ENCODE data around the gene NFIL3.
"Not testable (repeated sequence)": the region's sequence is repeated elsewhere in the genome, so short reads cannot be mapped to it uniquely, and the experiment has no call there.

The NFIL3 gene

DNA sequence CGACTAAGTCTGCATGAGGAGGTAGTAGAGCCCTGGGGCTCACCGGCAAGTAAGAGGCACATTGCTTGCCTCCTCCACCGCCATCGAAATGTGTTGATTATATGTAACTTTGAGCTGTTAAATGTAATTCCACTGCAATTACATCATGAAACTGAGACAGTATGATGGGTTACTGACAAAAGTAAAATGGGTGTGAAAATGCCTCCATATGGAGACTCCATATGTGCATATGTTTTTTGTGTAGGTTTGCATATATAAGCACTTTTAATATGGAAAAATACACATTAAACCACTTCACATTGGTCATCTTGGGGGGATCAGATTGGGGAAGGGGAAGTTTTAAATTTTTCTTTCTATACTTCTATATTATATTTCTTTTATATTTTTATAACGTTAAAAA, 29.8 kb downstream of the NFIL3 start:
- DNase-seq: no peak

DNA sequence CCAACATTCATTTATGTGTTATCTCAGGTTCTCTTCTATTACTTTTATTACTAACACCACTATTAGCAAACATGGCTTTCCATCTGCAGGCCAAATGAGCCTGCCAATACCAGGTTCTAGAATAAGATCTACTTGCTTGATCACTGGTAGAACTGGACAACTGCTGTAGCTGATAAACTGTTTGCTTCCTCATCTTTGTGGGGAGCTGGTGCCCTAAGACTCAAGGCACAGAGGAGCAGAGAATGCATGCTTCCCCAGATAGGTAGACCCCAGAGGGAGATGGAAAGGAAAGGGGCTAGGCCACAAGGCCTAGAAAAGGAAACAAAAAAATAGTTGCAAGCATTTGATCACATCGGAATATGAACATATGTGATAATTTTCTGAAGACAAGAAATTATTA, 31.2 kb downstream of the NFIL3 start:
- no peak for DNase-seq

DNA sequence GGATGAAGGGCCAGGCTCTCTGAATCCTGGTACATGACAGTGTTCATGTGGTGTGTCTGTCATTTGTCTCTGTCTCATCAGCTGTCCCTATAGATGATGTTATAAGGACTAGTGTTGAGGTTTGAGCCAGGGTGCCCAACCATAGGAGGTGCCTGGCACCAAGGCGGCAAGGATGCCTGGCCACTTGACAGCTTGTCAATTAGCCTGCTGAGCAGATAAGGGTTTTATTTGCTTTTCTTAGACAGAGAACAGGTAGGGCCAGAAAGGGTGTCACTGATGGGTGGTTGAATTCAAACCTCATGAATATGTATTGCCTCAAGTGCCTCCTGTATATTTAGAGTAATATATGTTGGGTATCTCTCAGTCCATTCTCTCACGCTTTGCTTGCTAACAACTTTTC, 31.8 kb downstream of the NFIL3 start:
- no peak for DNase-seq

DNA sequence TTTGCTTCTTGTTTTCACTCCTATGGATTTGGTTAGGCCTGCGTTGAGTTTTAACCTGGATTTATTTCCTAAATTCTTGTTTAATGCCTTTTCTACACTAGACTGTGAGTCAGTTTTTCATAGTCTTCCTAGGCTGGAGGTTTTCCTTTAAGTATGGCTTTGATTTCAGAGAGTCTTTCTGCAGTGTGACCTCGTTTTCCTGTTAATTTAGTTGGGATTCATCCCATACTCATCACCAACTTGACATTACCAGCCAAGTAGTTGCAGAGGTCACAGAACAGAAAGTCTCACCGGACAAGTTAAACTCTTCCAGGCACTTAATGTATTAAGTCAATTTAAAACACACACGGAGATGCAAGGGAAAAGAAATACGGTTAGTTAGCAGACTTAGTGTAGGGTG, 32.2 kb downstream of the NFIL3 start:
- DNase-seq: no peak

DNA sequence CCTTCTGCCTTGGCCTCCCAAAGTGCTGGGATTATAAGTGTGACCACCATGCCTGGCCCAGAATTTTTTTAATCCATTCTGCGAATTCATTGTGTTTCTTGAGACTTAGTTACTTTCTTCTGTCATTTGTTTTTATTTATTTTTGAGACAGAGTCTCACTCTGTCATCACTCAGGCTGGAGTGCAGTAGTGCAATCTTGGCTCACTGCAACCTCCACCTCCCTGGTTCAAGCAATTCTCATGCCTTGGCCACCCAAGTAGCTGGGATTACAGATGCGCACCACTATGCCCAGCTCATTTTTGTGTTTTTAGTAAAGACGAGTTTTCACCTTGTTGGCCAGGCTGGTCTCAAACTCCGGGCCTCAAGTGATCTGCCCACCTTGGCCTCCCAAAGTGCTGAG, 33.9 kb downstream of the NFIL3 start:
- DNase-seq: not testable (repeated sequence)

DNA sequence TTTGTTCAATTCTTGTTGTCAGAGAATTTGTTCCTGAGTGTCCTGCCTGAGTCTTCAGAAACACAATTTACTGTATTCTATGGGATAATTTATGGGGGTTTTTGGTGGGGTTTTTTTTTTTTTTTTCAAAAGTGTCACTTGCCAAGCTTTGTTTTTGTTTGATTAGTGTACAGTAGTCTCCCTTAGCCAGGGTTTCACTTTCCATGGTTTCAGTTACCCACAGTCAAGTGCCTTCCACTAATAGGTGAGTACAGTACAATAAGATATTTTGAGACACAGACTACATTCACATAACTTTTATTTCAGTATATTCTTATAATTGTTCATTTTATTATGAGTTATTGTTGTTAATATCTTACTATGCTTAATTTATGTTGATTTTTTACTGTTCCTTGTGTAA, 36.9 kb downstream of the NFIL3 start:
- no peak for DNase-seq

DNA sequence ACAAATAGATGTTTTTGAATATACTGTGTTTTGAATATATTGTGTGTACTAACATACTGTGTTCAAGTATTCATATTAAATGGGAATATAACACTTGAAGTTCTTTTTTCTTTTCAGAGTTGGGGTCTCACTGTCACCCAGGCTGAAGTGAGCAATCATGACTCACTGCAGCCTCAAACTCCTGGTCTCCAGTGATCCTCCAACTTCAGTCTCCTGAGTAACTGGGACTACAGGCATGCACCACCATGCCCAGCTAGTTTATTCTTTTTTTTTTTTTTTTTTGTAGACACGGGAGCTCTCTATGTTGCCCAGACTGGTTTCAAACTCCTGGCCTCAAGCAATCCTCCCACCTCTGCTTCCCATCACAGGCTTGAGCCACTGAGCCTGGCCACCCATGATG, 38.7 kb downstream of the NFIL3 start:
- no peak for DNase-seq

DNA sequence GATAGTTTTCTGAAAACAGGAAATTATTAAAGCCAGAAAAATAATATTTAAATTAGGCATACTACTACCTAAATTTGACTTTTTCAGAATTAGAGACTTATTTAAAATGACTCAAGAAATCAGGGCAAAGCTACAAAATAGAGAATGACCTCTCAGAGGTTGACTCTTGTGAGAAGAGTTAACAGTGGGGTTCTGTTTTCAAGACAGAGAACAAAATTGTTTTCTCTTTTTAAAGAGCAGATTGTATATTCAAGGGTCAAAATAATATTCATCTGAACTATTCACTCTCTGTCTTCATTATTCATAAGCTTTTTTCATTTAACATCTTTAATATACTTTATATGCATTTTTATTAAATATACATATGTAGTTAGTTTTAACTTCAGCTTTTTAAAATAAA, 40.1 kb downstream of the NFIL3 start:
- no peak for DNase-seq

DNA sequence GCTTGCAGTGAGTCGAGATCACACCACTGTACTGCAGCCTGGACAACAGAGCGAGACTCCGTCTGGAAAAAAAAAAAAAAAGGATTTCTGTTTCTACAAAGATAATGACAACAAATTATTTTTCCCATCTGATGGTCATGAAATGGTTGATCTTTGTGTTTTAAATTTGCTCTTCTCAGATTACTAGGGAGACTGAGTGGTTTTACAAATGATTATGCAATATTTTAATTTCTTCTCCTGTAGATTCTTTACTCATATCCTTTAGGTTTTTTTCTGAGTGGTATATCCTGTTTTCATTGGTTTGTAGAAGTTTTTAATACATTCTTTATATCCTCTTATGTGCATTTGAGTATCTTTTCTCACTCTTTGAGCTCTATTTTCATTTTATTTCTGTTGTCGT, 41.3 kb downstream of the NFIL3 start:
- DNase-seq: no peak

DNA sequence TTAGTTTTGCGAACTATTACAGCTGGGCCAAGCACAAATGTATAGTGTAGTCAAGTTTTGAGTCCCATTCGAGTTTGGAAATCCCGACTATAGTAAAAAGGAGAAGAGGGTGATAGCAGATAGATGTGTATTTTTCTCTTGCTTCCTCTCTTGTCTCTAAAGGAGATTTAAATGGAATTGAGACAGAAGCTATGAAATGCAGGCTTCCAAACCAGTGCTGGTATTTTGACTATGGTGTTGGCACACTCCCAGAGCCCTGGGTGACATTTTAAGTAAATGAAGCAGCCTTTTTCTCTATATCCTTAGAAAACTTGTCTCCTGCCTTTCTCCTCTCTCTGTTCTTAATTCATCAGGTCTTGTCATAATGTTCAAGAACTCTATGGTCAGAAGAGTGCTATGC, 44.2 kb downstream of the NFIL3 start:
- DNase-seq: no peak

DNA sequence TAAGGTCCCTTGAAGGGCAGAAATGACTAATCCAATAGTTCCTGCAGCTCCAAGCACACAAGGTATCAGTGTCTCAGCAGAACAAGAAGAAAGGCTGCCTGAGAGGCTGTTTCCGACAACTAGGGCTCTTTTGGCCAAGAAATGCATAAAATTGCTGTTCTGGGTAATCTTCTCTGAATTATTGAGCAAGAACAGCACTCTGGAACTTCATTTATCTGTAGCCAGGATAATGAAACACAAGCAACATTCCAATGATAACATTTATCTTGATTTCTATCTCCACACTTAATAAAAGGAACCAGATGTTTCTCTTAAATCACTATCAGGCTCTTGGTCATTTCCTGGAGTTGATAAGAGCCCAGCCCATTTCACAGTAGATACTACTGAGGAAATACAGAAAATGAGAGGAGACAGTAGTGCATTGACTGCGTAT, 44.9 kb downstream of the NFIL3 start:
- DNase-seq: no peak

DNA sequence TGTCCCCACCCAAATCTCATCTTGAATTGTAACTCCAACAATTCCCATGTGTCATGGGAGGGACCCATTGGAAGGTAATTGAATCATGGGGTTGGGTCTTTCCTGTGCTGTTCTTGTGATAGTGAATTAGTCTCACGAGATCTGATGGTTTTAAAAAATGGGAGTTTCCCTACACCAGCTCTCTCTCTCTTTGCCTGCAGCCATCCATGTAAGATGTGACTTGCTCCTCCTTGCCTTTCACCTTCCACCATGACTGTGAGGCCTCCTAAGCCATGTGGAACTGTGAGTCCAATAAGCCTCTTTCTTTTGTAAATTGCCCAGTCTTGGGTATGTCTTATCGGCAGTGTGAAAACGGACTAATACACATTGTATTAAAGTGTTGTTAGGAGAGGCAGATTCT, 45.6 kb downstream of the NFIL3 start:
- DNase-seq: not testable (repeated sequence)

DNA sequence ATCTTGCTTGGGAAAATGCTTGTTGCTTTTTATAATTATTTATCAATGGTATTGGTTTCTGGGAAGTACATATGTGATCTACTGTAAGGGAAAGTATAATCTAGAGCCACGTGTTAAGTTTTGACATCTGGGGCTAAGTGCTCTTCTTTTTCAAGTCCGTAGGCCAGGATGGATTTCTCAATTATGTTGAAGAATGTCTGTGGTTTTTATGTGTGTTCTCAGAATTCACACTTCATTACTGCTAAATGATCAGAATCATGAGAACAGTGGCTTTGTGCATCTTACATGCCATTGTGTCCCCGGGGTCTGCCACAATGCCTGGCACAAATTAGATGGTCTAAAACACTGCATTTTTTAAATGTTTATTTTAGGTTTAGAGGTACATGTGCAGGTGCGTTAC, 47.4 kb downstream of the NFIL3 start:
- DNase-seq: no peak

DNA sequence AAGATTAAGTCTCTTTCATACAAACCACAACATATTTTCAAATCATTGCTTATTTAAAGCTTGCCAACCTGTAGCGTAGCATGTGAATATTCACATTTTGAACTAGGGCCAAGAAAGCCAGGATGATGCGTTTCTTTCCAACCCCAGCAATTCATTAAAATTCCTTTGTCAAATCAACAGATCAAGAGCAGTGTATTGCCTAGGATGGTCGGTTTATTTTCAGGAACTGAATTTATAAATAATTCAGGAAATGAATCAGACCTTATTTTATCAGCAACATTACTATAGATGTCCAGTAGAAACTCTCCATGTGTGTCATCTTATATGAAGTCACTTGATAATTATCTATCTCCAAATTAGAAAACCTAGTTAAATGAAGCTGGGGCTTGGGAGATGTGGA, 48.7 kb downstream of the NFIL3 start:
- no peak for DNase-seq

DNA sequence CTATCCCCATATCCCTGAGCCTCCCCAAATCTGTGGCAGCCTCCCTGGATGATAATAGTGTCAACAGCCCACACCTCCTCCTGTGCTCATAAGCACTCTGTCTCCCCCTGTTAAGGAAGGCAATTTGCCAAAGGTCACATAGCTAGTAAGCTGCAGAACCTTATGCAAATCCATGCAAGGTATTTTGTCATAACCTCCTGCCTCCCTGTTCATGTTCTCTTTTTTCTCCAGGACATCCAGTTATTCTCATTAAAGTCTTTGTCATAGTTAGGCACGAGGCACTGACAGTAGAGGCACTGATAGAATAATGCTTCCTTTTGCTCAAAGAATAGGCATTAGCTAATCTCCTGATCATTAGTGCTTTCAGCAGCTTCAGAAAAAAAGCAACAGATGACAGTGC, 51.7 kb downstream of the NFIL3 start:
- no peak for DNase-seq

DNA sequence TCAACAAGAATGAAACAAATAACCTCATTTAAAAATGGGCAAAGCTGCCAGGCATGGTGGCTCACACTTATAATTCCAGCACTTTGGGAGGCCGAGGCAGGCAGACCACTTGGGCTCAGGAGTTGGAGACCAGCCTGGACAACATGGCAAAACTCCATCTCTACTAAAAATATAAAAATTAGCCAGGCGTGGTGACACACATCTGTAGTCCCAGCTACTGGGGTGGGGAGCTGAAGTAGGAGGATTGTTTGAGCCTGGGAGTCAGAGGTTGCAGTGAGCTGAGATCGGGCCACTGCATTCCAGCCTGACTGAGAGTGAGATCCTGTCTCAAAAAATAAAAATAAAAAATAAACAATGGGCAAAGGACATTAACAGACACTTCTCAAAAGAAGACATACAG, 53.6 kb downstream of the NFIL3 start:
- not testable (repeated sequence) for DNase-seq

DNA sequence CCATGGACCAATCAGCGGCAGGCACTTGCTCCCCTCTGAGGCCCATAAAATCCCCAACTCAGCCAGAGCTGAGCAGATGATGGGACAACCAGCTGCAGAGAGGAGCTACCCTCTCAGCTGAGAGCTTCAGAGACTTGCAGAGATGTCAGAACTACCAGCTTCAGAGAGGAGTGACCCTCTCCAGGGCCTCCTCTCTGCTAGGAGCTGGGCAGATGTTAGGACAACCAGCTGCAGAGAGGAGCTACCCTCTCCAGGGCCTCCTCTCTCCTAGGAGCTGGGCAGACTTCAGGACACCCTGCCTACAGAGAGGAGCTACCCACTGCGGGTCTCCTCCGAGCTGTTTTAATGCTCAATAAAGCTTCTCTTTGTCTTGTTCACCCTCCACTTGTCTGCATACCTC, 58.9 kb downstream of the NFIL3 start:
- DNase-seq: no peak

DNA sequence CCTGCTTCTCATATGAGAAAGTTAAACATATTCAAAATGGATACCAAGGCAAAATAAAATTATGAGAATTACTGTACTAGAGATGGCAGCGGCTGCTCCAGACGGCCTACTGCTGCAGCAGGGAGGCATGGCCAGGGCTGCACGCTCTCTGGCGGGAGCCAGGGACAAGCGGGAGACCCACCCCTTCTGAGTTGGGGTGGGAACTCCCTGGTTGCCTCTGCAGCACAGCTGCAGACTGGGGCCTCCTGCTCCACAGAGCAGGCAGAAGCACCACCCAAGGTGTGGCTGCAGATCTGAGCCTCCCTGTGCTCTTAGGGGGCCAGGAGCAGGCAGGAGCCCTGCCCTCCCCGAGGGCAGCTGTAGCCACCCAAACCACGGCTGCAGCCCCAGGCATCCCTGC, 59.6 kb downstream of the NFIL3 start:
- no peak for DNase-seq

DNA sequence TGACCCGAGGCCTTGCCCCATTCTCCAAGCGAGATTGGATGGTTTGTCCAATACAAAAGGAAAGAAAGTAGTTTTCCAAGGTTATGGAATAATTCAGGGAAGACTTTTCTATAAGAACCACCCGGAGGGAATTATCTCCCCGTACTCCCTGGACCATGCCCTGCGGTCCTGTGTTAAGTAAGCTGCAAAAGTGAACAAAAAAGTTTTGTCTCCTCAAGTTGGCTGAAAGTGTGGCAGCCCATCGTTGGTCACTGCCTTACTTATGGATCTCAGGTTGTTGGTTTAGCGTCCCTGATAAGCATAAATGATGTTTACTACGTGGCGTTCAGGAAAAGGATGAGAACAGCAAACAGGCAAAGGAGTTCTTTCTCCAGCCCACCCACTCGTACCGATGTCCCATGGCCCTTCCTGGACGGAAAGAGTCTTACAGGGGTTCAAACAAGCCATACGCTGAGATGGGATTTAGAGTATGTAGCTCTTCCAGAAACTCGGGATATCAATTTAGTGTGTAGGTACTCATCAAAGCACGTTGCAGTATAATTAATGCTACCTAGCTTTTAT, 61.5 kb downstream of the NFIL3 start:
- no peak for DNase-seq

DNA sequence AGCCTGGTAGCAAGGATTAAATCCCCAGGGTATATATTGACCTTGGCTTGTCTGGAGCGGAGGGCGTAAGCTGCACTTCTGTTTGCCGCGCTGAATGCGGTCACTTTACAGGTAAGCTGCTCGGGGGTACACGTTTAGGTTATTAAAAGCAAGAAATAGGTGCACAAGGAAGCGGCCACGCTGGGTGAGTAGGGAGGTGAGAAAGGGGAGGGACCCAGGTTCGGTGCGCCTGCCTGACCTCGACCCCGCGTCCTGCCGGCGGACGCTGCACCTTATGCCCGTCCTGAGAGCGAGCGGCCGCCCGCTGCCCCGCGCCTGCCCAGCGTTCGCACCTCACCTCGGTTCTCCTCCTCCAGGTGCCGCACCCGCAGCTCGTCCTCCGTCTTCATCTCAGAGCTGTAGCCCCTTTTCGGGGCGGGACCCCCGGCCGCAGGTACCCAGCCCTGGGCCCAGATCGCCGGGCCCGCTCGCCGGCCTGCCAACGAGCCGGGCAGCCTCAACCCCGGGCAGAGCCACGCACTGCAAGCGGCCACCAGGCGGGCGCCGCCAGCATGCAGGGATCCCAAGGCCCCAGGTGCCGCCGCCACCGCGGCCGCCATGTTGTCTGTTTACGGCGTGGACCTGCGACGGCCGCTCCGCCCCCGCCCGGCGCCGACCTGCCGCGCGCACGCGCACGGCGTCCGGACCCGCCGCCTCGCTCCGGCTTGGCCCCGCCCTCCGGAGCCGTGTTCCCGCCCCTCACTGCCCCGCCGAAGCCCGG, 62.2 kb downstream of the NFIL3 start, which contains the start of gene AUH:
AUH (minus strand) TSS at position 628 of the 760 bp plus-strand sequence; CDS start at position 599, 29 bp downstream.
- DNase-seq: peak; percentile 14

DNA sequence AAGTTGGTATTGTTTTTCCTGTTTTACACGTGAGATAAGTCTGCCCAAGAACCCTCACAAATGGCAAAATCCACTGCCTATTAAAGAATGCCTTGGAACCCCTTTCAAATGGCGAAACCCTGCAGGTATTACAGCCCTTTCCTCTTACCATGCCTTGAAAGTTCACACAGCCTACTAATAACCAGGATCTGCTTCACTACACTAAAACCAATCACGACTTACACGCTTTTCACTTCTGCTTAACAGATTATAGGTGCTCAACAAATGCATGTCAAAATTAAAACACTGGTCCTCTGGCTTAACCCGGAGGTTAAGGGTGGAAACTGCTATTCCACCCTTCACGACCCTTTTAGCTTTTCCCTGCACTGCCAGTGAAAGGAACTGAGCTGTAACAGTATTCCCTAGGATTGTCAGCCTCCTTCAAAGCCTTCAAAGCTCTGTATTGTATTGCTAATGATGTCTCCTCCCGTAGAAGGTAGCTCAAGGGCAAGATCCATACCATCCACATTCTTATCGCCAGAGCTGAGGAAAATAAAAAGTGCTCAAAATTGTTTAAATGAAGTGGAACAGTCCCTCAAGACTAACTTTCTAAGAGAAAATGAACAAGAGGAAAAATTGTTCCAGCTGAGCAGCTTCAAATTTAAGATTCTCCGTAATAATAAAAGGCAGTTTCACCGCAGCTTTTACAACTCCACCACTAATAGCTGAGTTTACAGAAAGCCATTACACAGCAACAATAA, 62.9 kb downstream of the NFIL3 start:
- no peak for DNase-seq

DNA sequence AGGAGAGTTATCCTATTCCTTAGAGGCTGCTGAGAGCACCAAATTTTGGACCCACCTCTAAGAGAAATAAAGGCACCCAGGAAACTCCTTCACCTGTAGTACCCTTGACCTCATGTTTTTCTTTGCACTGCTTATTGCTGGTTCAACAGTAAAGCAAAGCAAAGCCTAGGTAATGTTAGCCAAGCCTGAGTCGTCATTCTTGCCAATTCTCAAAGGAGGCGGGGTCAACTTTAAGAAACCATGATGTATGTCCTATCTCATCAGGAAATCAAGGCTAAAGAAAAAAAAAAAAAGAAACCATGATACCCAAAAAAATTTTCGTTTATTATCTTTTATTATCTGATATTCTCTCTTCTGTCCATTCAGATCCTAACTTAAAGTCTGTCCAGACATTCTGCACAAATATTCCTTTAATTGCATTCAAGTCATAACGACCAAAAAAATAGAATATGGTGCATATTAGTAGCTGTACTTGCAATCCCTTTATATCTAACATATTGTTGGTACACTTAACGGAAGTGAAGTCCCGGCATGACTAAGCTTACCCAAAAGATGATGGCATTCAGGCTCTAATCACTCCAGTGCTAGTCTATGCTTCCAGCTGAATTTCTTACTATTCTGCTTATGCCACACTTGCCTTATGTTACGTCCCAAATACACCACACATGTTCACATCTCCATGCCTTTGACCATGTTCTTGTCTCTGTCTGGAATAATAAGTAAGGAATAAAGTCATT, 63.7 kb downstream of the NFIL3 start:
- DNase-seq: no peak

DNA sequence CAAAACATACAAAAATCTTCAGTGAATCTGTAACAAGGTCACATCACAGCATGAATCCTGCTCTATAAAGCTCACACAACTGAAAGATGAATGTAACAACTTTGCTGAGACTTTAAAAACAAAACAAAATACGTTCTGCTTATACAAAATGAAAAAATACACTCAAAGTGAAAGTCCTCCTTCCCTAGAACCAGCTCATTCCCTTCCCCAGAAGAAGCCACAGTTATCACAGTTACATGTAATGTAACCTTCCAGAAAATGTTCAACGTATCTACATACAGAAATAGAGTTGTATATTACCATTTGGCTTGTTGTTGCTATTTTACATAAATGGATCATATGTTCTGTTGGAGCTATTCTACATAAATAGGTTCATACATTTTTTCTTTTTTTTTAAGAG, 64.5 kb downstream of the NFIL3 start:
- DNase-seq: no peak
